ENCODE data around the gene PIK3C3. TPM values are rescaled to one million over a fixed set of nuclear protein-coding genes. Genes with fewer than 3 reads are reported as not detected.

Gene PIK3C3
- total and polyA plus RNA-seq, 7 donors, result 19.1 to 39.7 (median 32.1) TPM

- Histone ChIP-seq H3K27me3 (ENCODE audit: insufficient read depth in 3 of 3, low read length in 2 of 3) (no peaks in the 10 kb centered on the region), H3K27ac (no peak overlapping the region), H3K4me1 (no peaks in the 10 kb centered on the region), H3K36me3 (ENCODE audit: insufficient read depth in 1 of 2, low read depth in 1 of 2) (peaks cover 0 to 38% of the 10 kb centered on the region in 2 donors), H3K9me3 (no peaks in the 10 kb centered on the region), H3K4me3 (no peak overlapping the region)
- intact Hi-C loops (cut with DNase I), result no loop called here
- ATAC-seq, result peak in 1 of 4 donors; percentile 61
- WGBS, 3 donors, result 55 to 61% (median 56%) methylated on average over 6 of the region's 6 CpGs
- TF ChIP-seq CTCF (IDR thresholded peaks at IDR 0.05), result peak; percentile 66
- no peak for DNase-seq
Observed at GRCh38 chr18:42028247-42028832, 73.3 kb downstream of the PIK3C3 start.

- Histone ChIP-seq H3K27ac (no peak overlapping the region), H3K36me3 (ENCODE audit: insufficient read depth in 1 of 2, low read depth in 1 of 2) (peaks cover 0 to 39% of the 10 kb centered on the region in 2 donors), H3K4me3 (no peak overlapping the region), H3K4me1 (no peaks in the 10 kb centered on the region), H3K9me3 (no peaks in the 10 kb centered on the region), H3K27me3 (ENCODE audit: insufficient read depth in 3 of 3, low read length in 2 of 3) (no peaks in the 10 kb centered on the region)
- DNase-seq (no peak), ATAC-seq (no peak)
- 95 to 98% (median 97%) methylated on average over 7 of the region's 7 CpGs for WGBS, 3 donors
- intact Hi-C loops (cut with DNase I), result no loop called here
- no peak for TF ChIP-seq CTCF (IDR thresholded peaks at IDR 0.05)
Observed at GRCh38 chr18:42029092-42029491, 74.1 kb downstream of the PIK3C3 start.

- DNase-seq (no peak), ATAC-seq (no peak)
- 80 to 89% (median 84%) methylated on average over 3 of the region's 3 CpGs for WGBS, 3 donors
- Histone ChIP-seq H3K36me3 (ENCODE audit: insufficient read depth in 1 of 2, low read depth in 1 of 2) (peaks cover 0 to 49% of the 10 kb centered on the region in 2 donors), H3K4me1 (no peaks in the 10 kb centered on the region), H3K9me3 (no peaks in the 10 kb centered on the region), H3K27ac (no peak overlapping the region), H3K4me3 (no peak overlapping the region), H3K27me3 (ENCODE audit: insufficient read depth in 3 of 3, low read length in 2 of 3) (no peaks in the 10 kb centered on the region)
- peak; percentile 14 for TF ChIP-seq CTCF (IDR thresholded peaks at IDR 0.05)
- intact Hi-C loops (cut with DNase I), result loop anchor here in 1 of 2 donors (10.0 kb wide), 1 partner anchor 64 kb away; no protein-coding TSS in a partner anchor
Observed at GRCh38 chr18:42030586-42031182, 75.7 kb downstream of the PIK3C3 start.

- no peaks in the 10 kb centered on the region for H3K27me3 ChIP-seq (ENCODE audit: insufficient read depth in 3 of 3, low read length in 2 of 3)
- TF ChIP-seq CTCF (IDR thresholded peaks at IDR 0.05), result no peak
- H3K4me1 ChIP-seq, result no peaks in the 10 kb centered on the region
- H3K4me3 ChIP-seq, result no peak overlapping the region
- no peaks in the 10 kb centered on the region for H3K9me3 ChIP-seq
- H3K27ac ChIP-seq, result no peak overlapping the region
- ATAC-seq (no peak), DNase-seq (no peak)
- intact Hi-C loops (cut with DNase I), result loop anchor here in 1 of 2 donors (10.0 kb wide), 1 partner anchor 62 kb away; no protein-coding TSS in a partner anchor
- WGBS, 3 donors, result 97 to 100% (median 100%) methylated on average over 1 of the region's 1 CpG
- peaks cover 0 to 66% of the 10 kb centered on the region in 2 donors for H3K36me3 ChIP-seq (ENCODE audit: insufficient read depth in 1 of 2, low read depth in 1 of 2)
Observed at GRCh38 chr18:42032447-42032846, 77.4 kb downstream of the PIK3C3 start.
